ENCODE results near the gene OTUB2.

The OTUB2 gene

GRCh38 chr14:94077111-94077821 lies 51.1 kb downstream of the OTUB2 start:
- TF ChIP-seq CTCF (conservative IDR thresholded peaks at IDR 0.05) (no peak), ZFX (IDR thresholded peaks at IDR 0.05) (no peak)

GRCh38 chr14:94077823-94078222 lies 51.7 kb downstream of the OTUB2 start:
- no peak overlapping the region for H3K27ac ChIP-seq
- TF ChIP-seq ZFX (IDR thresholded peaks at IDR 0.05): no peak
- TF ChIP-seq CTCF (conservative IDR thresholded peaks at IDR 0.05): no peak

More at GRCh38 chr14:94077111-94077821, 51.1 kb downstream of the OTUB2 start:
- no peak overlapping the region for H3K27ac ChIP-seq

DNA sequence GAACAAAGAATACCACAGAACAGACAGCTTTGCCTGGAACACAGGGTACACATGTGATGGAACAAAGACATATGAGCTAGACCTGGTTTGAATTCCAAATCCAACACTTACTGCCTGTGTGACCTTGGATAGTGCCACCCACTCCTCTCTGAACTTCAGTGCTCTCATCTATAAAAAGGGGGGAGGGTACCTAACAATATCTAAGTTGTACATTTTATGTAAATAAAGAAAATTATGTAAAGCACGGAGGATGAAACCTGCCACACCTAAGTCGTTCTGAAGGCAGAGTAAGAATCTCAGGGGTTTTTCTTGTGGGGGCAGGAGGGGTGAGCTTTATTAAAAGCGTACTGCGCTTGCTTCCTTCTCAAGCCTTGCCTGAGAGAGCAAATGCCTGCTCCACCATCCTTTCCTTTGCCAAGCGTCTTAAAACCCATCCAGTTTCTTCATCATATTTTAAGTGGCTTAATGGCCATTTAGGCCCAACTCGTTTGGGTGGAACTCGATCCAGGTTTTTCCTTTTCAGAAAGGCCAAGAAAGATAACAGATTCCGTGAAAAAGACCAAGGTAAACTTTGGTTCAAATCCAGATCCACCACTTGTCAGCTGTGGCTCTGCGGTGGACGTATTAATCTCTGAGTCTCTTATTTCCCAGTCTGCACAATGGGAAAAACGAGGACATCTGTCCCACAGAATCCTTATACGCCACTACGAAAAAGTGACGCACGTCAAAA lies 53.9 kb downstream of the OTUB2 start:
- H3K27ac ChIP-seq: peak overlapping the region; percentile 88
- TF ChIP-seq CTCF (conservative IDR thresholded peaks at IDR 0.05) (no peak), ZFX (IDR thresholded peaks at IDR 0.05) (no peak)

- TF ChIP-seq CTCF (conservative IDR thresholded peaks at IDR 0.05) (no peak), ZFX (IDR thresholded peaks at IDR 0.05) (peak; percentile 81)
- peak within 1 kb of the TSS; percentile 88 for H3K27ac ChIP-seq
These were observed 54.7 kb downstream of the OTUB2 start, which contains the start of the genes DDX24 and IFI27L1 for GRCh38 chr14:94080621-94081385. Gene DDX24, minus strand, starts transcription at chr14:94081202. Its CDS starts 1,460 bp downstream, at chr14:94079742. Gene IFI27L1, plus strand, starts transcription at chr14:94081310. Its CDS starts 15,628 bp downstream, at chr14:94096938.

GRCh38 chr14:94081386-94081820 lies 55.3 kb downstream of the OTUB2 start:
- peak overlapping the region; percentile 88 for H3K27ac ChIP-seq
- TF ChIP-seq ZFX (IDR thresholded peaks at IDR 0.05) (no peak), CTCF (conservative IDR thresholded peaks at IDR 0.05) (no peak)

DNA sequence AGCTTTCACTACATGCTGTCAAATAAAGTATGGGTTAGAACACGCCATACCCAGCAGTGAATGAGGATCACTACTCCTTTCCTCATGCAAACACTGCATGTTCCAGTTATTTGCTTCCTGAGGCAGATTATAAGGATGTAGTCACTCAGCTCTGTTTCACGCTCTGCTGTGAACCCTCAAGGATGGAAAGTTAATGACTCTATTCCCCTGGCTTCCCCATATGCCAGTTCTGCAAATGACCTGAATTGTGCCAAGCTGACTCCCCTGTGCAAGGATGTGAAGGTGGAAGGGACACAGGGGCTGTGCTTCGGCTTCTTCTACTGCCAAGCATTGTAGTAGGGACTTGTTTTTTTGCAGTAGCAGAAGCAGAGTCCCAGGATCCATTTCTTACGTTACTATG lies 61.8 kb downstream of the OTUB2 start:
- TF ChIP-seq CTCF (conservative IDR thresholded peaks at IDR 0.05) (no peak), ZFX (IDR thresholded peaks at IDR 0.05) (no peak)
- H3K27ac ChIP-seq: no peak overlapping the region

Measured in C4-2B (cell line).